GM23338 (cell line): ENCODE results near the gene CEMIP2.

Experiments
- CREB1 ChIP-seq: fragments of 250-450 bp; sonication (Bioruptor Pico); IDR thresholded peaks from 2 replicates; pipeline ENCODE4 v1.5.0; 2020; ENCODE audit warnings: low read depth, mild to moderate bottlenecking, moderate library complexity
- EZH2 ChIP-seq: fragments of 200-600 bp; sonication (generic); IDR thresholded peaks from one replicate; pipeline ENCODE4 v1.8.0; 2017; ENCODE audit warnings: antibody characterized with exemption, mild to moderate bottlenecking, low read depth; ENCODE audit not compliant: unreplicated experiment
- EZH2phosphoT487 ChIP-seq: fragments of 200-600 bp; sonication (generic); IDR thresholded peaks from one replicate; pipeline ENCODE4 v1.8.1; 2018; ENCODE audit warnings: antibody characterized with exemption; ENCODE audit not compliant: unreplicated experiment
- JUNB ChIP-seq: IDR thresholded peaks from one replicate; pipeline ENCODE4 v1.6.1; 2016; ENCODE audit warnings: antibody characterized with exemption; ENCODE audit not compliant: unreplicated experiment
- NANOG ChIP-seq: IDR thresholded peaks from 2 replicates; pipeline ENCODE4 v1.6.1; 2016; ENCODE audit warnings: antibody characterized with exemption, borderline replicate concordance
- POLR2AphosphoS5 ChIP-seq: IDR thresholded peaks from 2 replicates; pipeline ENCODE4 v1.6.1; 2016; ENCODE audit warnings: antibody characterized with exemption, low read depth
- REST ChIP-seq: IDR thresholded peaks from one replicate; pipeline ENCODE4 v1.6.1; 2018; ENCODE audit warnings: antibody characterized with exemption; ENCODE audit not compliant: unreplicated experiment
- STAT1 ChIP-seq: IDR thresholded peaks from one replicate; pipeline ENCODE4 v1.6.1; 2016; ENCODE audit warnings: antibody characterized with exemption; ENCODE audit not compliant: unreplicated experiment
- ZNF114 ChIP-seq: fragments of 250-450 bp; sonication (Bioruptor Pico); IDR thresholded peaks from 2 replicates; pipeline ENCODE4 v1.5.0; 2020; ENCODE audit warnings: mild to moderate bottlenecking, moderate library complexity
- ZNF331 ChIP-seq: fragments of 250-450 bp; sonication (Bioruptor Pico); IDR thresholded peaks from 2 replicates; pipeline ENCODE4 v1.5.0; 2020; ENCODE audit warnings: low read depth, mild to moderate bottlenecking, moderate library complexity
- ZNF462 ChIP-seq: fragments of 250-450 bp; sonication (Bioruptor Pico); IDR thresholded peaks from 2 replicates; pipeline ENCODE4 v1.5.0; 2020; ENCODE audit warnings: mild to moderate bottlenecking, moderate library complexity
- TF ChIP-seq, protein P1 (sequence below), 2 experiments: fragments of 200-600 bp in 1 of 2; sonication (generic) in 1 of 2; conservative IDR thresholded peaks; 2 replicates each; pipeline versions ENCODE4 v1.5.1 to v1.6.1; 2016 to 2017; ENCODE audit warnings: antibody characterized with exemption in 2 of 2, low read depth in 2 of 2, mild to moderate bottlenecking in 2 of 2, moderate library complexity in 1 of 2

- TF ChIP-seq REST: no peak
- TF ChIP-seq, protein P1, sequence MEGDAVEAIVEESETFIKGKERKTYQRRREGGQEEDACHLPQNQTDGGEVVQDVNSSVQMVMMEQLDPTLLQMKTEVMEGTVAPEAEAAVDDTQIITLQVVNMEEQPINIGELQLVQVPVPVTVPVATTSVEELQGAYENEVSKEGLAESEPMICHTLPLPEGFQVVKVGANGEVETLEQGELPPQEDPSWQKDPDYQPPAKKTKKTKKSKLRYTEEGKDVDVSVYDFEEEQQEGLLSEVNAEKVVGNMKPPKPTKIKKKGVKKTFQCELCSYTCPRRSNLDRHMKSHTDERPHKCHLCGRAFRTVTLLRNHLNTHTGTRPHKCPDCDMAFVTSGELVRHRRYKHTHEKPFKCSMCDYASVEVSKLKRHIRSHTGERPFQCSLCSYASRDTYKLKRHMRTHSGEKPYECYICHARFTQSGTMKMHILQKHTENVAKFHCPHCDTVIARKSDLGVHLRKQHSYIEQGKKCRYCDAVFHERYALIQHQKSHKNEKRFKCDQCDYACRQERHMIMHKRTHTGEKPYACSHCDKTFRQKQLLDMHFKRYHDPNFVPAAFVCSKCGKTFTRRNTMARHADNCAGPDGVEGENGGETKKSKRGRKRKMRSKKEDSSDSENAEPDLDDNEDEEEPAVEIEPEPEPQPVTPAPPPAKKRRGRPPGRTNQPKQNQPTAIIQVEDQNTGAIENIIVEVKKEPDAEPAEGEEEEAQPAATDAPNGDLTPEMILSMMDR (conservative IDR thresholded peaks at IDR 0.05; ENCODE audit: low read depth in 2 of 2): no peak
- TF ChIP-seq POLR2AphosphoS5: no peak
- TF ChIP-seq EZH2: no peak
- TF ChIP-seq NANOG: no peak
- no peak for TF ChIP-seq ZNF331 (CRISPR knock-in tag)
- TF ChIP-seq EZH2phosphoT487: no peak
- no peak for TF ChIP-seq CREB1 (CRISPR knock-in tag)
- no peak for TF ChIP-seq JUNB
- TF ChIP-seq ZNF462: no peak
- TF ChIP-seq ZNF114 (CRISPR knock-in tag): no peak
- TF ChIP-seq STAT1: no peak
Observed at GRCh38 chr9:71748280-71748743, 20.0 kb downstream of the CEMIP2 start.
